ENCODE data around the gene TRPV6.

TRPV6 gene

DNA sequence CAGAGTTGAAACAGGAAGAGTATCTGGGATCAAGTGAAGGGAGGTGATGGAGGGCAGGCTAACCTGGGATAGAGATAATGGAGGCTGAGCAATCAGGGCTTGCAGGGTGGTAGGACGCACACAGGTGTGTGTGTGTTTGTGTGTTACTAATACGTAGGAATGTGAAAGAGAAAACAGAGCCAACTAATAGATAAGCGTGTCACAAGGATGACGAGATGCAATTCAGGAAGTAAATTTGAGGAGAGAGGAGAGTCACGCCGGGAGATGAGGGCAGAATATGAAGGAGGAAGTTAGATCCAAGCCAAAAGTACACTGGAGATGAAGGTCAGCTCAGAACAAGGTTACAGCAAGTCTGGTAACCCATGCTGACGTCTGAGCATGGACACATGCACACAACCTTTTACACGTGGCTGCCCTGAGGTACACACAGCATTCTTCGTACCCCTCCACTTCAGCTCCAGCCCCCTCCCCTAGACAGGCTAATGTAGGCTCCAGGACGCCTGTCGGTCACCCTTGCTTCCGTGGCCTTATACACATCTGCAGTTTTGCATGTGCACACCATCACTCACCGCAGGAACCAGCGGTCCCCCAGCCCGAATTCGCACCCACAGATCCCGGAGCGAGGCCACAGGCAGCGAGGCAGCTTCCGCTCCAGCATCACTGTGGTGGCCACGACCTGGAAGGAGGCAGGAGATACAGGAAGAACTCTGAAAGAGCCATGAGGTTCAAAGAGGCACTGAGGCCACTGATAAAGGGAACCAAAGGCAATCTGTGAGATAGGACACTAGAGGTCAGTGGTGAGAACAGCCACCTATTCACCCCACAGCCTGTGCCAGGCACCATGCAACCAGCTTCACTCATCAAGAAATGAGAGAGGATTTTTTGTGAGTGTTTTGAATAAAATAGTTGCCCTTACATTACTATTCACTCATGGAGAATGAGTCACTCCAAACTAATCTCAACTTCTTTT, 23.7 kb upstream of the TRPV6 start:
- no peak for DNase-seq (ENCODE audit: low read depth)
- H3K4me3 ChIP-seq (ENCODE audit: low read depth, low read length) = no peak overlapping the region

GRCh38 chr7:142908290-142908689, 22.7 kb upstream of the TRPV6 start:
- no peak for DNase-seq (ENCODE audit: low read depth)
- H3K4me3 ChIP-seq (ENCODE audit: low read depth, low read length) = no peak overlapping the region

DNA sequence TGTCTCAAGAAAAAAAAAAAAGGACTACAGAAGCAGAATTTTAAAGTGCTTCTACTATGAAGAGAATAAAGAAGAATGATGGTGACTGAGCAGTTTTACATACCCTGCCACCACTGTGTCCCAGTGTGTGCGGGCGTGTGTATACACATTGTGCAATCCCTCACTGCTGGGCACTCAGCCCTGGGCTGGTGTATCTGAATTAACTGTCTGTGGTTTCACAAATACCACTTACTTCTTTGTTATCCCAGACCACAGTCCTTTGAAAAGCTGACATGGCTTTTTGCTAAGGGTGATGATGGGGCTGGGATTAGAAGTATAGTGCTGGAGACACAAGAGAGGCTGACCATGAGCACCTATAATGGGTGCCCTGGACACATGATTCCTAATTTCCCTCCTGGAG, 21.1 kb upstream of the TRPV6 start:
- no peak for DNase-seq (ENCODE audit: low read depth)
- no peak overlapping the region for H3K4me3 ChIP-seq (ENCODE audit: low read depth, low read length)

- no peak for DNase-seq (ENCODE audit: low read depth)
- H3K4me3 ChIP-seq (ENCODE audit: low read depth, low read length) = no peak overlapping the region
These were observed 20.2 kb upstream of the TRPV6 start for GRCh38 chr7:142905759-142906158.

DNA sequence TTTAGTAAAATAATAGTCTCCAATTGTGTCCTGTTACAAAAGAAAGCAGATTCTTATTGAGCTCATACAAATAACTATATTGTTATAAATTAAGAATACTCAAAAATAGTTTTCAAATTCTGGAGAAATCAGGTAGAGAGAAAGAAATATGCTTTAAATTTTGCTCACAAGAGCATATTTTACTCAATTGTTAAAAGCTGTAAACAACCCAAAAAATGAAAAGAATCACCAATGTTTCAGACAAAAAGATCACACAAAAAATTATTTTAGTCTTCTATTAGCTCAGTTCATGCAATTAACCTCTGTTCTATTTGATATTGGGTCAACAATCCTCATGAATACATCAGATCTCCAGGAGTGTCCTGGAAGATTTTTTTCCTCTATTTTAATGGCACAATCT, 18.6 kb upstream of the TRPV6 start:
- no peak overlapping the region for H3K4me3 ChIP-seq (ENCODE audit: low read depth, low read length)
- DNase-seq (ENCODE audit: low read depth) = no peak

GRCh38 chr7:142901426-142902259, 16.1 kb upstream of the TRPV6 start:
- no peak for DNase-seq (ENCODE audit: low read depth)
- H3K4me3 ChIP-seq (ENCODE audit: low read depth, low read length) = no peak overlapping the region

DNA sequence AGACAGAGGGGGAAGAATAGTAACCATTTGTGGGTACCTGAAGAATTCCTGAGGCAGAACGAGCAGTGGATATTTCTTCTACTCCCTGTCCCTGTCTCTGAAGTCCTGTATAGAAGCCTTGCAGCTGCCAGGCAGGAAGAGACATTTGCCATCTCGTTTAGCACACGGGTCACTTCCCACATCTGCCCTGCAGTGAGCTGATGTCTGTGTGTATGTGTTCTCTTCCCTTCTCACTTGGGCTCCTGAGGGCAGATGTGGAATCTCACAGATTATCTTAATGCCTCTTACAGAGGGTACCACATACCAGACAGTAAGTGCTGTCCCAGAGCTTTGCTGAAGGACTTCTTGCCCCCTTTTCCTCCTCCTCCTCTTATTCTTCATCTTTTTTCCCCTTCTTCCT, 14.1 kb upstream of the TRPV6 start:
- DNase-seq (ENCODE audit: low read depth) = no peak

GRCh38 chr7:142898377-142899170, 13.0 kb upstream of the TRPV6 start:
- DNase-seq (ENCODE audit: low read depth) = no peak
- H3K4me3 ChIP-seq (ENCODE audit: low read depth, low read length) = no peak overlapping the region

More for the DNA sequence above, 14.1 kb upstream of the TRPV6 start:
- H3K4me3 ChIP-seq (ENCODE audit: low read depth, low read length) = no peak overlapping the region

- no peak for DNase-seq (ENCODE audit: low read depth)
- H3K4me3 ChIP-seq (ENCODE audit: low read depth, low read length) = no peak overlapping the region
These were observed 12.1 kb upstream of the TRPV6 start for GRCh38 chr7:142897691-142898090.

DNA sequence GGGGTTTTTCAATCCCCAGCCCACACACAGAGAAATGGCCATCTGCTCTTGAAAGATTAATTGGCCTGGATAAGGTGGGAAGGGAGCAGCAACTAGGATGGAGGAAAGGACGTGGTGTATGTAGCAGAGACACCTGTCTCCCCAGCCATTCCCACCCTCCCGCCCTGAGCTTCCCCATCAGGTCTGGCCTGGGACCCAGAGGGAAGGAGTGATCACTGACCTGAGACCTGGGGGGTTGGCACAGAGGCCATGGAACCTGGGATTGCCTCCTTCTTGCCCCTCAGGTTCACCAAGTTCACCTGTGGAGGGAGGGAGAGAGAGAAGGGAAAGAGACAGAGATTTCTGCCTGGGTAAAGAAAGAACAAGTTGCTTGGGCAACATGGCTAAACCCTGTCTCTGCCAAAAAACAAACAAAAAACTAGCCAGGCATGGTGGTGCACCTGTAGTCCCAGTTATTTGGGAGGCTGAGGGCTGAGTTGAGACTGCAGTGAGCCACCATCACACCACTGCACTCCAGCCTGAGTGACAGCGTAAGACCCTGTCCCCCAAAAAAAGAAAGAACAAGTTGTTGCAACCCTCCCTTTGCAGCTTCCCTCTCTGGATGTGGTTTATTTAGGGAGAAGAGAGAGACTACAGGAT, 11.3 kb upstream of the TRPV6 start:
- no peak overlapping the region for H3K4me3 ChIP-seq (ENCODE audit: low read depth, low read length)
- DNase-seq (ENCODE audit: low read depth) = no peak

- no peak overlapping the region for H3K4me3 ChIP-seq (ENCODE audit: low read depth, low read length)
- no peak for DNase-seq (ENCODE audit: low read depth)
These were observed 10.6 kb upstream of the TRPV6 start for GRCh38 chr7:142896151-142896550.

- no peak for DNase-seq (ENCODE audit: low read depth)
- H3K4me3 ChIP-seq (ENCODE audit: low read depth, low read length) = no peak overlapping the region
These were observed 9.5 kb upstream of the TRPV6 start for GRCh38 chr7:142894985-142895593.

DNA sequence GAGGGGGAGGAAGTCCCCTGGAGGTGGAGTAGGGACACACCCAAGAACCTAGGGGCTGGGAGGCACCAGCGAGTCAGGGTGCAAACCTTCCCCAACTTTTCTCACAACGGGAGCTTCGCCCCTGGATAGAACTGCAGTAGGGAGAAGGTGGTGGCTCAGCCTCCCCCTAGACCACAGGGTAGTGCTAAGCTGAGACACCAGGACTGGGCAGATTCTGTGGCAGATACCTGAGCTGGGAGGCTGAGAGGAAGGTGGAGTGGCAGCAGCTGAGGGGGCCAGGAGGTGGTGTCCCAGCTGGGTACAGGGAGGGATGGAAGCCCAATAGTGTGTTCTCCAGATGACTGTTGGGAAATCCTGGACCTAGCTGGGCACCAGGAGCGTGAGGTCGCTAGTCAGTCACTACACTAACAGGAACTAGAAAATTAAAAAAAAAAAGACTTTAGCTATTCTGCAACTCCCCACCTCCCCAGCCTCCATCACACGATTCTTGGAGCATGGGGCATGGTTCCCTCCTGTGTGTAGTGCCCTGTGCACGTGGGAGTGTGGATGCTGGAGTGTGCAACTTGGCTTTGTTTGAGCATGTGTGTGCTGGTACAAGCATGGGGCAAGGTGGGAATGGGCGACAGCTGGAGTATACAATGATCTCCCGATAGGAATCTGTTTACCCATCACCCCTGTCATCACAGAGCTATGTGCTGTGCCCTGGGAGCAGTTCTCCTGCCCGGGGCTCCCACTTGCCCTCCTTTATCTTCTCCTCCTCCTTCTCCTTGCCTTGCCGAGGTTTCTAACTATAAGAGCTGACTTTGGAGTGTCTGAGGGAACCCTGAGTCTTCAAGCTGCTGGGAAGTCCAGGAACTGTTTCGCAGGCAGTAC, 8.8 kb upstream of the TRPV6 start:
- no peak for DNase-seq (ENCODE audit: low read depth)
- no peak overlapping the region for H3K4me3 ChIP-seq (ENCODE audit: low read depth, low read length)

- no peak overlapping the region for H3K4me3 ChIP-seq (ENCODE audit: low read depth, low read length)
- no peak for DNase-seq (ENCODE audit: low read depth)
These were observed 7.4 kb upstream of the TRPV6 start for GRCh38 chr7:142892951-142893350.

- no peak overlapping the region for H3K4me3 ChIP-seq (ENCODE audit: low read depth, low read length)
- DNase-seq (ENCODE audit: low read depth) = no peak
These were observed 6.0 kb upstream of the TRPV6 start for GRCh38 chr7:142891490-142892082.

- H3K4me3 ChIP-seq (ENCODE audit: low read depth, low read length) = no peak overlapping the region
- no peak for DNase-seq (ENCODE audit: low read depth)
These were observed 5.4 kb upstream of the TRPV6 start for GRCh38 chr7:142890874-142891485.

DNA sequence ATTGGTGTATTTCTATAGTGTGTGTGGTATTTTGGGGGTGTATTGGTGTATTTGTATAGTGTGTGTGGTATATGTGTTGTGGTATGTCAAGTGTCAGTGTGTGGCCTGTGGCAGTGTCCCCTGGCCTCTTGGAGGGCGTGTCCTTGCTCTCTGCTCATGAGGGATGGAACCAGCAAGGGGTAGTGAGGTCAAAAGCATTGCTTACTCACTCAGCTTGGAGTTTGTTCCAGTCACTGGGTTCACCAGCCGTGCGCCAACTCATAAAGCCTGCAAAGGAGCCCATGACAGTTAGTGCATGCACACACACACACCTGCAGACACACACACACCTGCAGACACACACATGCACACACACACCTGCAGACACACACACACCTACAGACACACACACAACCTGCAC, 4.3 kb upstream of the TRPV6 start:
- no peak overlapping the region for H3K4me3 ChIP-seq (ENCODE audit: low read depth, low read length)
- no peak for DNase-seq (ENCODE audit: low read depth)

Measured in skeletal muscle cell (primary cell).